ENCODE data around the gene CFAP97D1.

Gene CFAP97D1

DNA sequence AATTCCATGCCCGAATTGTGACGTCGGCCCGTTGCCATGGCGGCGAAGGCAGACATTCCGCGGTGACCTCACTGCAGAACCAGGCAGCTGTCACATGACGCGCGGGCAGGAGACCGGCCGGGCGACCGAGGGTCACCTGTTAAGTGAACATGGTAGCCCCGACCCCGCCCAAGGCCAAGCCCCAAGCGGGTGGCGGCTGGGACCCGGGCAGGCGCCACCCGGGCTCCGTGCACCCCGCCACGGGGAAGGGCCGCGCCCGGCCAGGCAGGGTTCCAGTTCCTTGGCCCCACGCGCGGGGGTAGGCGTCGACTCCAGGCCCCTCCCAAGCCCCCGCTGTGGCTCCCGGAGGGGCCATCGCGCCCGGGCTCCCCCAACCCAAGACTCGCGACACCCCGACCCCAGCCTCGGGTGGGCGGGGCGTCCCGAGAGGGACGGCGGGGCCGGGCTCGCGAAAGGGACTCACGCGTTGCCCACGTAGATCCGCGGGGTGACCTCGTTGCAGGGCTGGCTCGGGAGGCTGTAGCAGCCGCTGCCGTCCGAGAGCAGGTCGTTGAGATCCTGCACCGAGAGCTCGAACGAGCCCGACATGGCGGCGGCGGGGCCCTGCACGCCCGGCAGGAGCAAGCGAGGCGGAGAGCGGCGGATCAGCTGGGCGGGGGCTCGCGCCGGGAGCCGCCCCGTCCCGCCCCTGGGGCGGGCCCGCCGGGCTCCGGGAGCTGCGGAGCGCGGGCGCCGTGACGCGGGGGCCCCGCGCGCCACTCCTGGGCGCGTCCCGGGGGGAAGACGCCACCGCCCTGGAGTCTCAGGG, 1.7 kb upstream of the CFAP97D1 start, which contains the start of gene DUSP3:
Gene DUSP3, minus strand, starts transcription at position 641 of the 808 bp plus-strand sequence. Its CDS starts 53 bp downstream, at position 588.
- DNase-seq (no peak), ATAC-seq (ENCODE audit: insufficient read depth, low read depth) (no peak)
- Histone ChIP-seq H3K27me3 (ENCODE audit: insufficient read depth, low read length, poor library complexity) (peaks cover 21% of the 10 kb centered on the region), H2AFZ (ENCODE audit: low read depth, low read length) (no peak within 1 kb of the TSS), H4K20me1 (ENCODE audit: insufficient read depth, low read length) (no peaks in the 10 kb centered on the region), H3K79me2 (ENCODE audit: insufficient read depth, low read length) (no peaks in the 10 kb centered on the region), H3K4me3 (ENCODE audit: low read depth in 1 of 2, low read length in 2 of 2) (no peak within 1 kb of the TSS), H3K9ac (ENCODE audit: low read depth, low read length) (no peak within 1 kb of the TSS), H3K36me3 (ENCODE audit: insufficient read depth, low read length) (no peaks in the 10 kb centered on the region), H3K4me1 (ENCODE audit: insufficient read depth, low read length) (no peaks in the 10 kb centered on the region), H3K9me3 (ENCODE audit: insufficient read depth, low read length, severe bottlenecking) (no peaks in the 10 kb centered on the region), H3K4me2 (ENCODE audit: insufficient read depth, low read length) (no peak within 1 kb of the TSS), H3K27ac (ENCODE audit: low read length) (no peak within 1 kb of the TSS)
- TF ChIP-seq EZH2 (IDR thresholded peaks at IDR 0.05; ENCODE audit: borderline replicate concordance, low read depth, low read length, severe bottlenecking): no peak
- TF ChIP-seq, protein P1, sequence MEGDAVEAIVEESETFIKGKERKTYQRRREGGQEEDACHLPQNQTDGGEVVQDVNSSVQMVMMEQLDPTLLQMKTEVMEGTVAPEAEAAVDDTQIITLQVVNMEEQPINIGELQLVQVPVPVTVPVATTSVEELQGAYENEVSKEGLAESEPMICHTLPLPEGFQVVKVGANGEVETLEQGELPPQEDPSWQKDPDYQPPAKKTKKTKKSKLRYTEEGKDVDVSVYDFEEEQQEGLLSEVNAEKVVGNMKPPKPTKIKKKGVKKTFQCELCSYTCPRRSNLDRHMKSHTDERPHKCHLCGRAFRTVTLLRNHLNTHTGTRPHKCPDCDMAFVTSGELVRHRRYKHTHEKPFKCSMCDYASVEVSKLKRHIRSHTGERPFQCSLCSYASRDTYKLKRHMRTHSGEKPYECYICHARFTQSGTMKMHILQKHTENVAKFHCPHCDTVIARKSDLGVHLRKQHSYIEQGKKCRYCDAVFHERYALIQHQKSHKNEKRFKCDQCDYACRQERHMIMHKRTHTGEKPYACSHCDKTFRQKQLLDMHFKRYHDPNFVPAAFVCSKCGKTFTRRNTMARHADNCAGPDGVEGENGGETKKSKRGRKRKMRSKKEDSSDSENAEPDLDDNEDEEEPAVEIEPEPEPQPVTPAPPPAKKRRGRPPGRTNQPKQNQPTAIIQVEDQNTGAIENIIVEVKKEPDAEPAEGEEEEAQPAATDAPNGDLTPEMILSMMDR (IDR thresholded peaks at IDR 0.05; ENCODE audit: borderline replicate concordance, extremely low read depth, low read length, poor library complexity, severe bottlenecking): no peak

DNA sequence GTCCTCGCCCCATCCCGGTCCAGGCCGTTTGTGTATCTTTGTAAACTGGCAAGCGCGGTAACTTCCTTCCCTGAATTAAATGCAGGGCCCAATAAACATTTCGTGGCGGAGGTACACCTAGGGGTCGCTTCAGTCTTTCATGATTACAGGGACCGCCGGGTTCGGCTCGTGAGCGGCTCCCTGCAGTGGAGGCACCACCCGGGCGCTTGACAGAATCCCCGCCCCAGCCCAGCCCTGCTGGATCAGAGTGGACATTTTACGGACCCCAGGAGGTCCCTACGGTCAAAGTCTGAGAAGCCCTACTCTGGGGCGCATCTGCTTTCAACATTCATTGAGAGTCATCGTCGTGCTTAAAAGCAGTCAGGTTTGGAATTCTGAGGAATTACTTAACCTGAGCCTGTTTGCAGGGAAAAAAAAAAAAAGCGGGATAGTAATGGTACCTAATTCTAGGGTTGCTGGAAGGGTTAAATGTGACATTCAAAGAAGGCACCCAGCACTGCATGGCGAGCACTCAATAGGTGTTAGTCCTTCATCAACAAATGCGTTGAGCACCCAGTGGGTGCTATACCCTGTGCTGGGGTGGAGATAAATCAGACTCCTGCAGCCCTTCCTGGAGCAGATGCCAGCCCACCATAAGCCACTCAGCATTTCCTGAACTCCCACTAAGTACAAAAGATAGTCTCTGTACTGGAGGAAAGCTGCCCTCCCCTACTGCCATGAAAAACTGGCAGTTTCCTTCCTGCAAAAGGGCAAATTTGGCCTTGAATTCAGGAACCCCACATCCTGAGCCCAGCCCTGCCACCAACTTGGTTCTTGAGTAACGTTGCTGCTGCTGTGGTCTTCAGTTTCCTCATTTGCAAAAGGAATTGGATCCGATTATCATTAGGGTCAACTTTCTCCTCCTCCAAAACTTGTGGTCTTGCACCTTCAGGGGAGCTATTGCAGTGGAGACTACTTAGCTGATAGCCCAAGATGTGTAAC, 800 bp upstream of the CFAP97D1 start:
- ATAC-seq (ENCODE audit: insufficient read depth, low read depth) (no peak), DNase-seq (no peak)
- Histone ChIP-seq H2AFZ (ENCODE audit: low read depth, low read length) (no peak overlapping the region), H3K36me3 (ENCODE audit: insufficient read depth, low read length) (no peaks in the 10 kb centered on the region), H3K9ac (ENCODE audit: low read depth, low read length) (no peak overlapping the region), H3K79me2 (ENCODE audit: insufficient read depth, low read length) (no peaks in the 10 kb centered on the region), H3K4me1 (ENCODE audit: insufficient read depth, low read length) (no peaks in the 10 kb centered on the region), H3K9me3 (ENCODE audit: insufficient read depth, low read length, severe bottlenecking) (no peaks in the 10 kb centered on the region), H3K27ac (ENCODE audit: low read length) (no peak overlapping the region), H3K4me2 (ENCODE audit: insufficient read depth, low read length) (no peak overlapping the region), H3K27me3 (ENCODE audit: insufficient read depth, low read length, poor library complexity) (peaks cover 24% of the 10 kb centered on the region), H3K4me3 (ENCODE audit: low read depth in 1 of 2, low read length in 2 of 2) (no peak overlapping the region), H4K20me1 (ENCODE audit: insufficient read depth, low read length) (no peaks in the 10 kb centered on the region)
- TF ChIP-seq, protein P1 (IDR thresholded peaks at IDR 0.05; ENCODE audit: borderline replicate concordance, extremely low read depth, low read length, poor library complexity, severe bottlenecking): no peak
- no peak for TF ChIP-seq EZH2 (IDR thresholded peaks at IDR 0.05; ENCODE audit: borderline replicate concordance, low read depth, low read length, severe bottlenecking)

DNA sequence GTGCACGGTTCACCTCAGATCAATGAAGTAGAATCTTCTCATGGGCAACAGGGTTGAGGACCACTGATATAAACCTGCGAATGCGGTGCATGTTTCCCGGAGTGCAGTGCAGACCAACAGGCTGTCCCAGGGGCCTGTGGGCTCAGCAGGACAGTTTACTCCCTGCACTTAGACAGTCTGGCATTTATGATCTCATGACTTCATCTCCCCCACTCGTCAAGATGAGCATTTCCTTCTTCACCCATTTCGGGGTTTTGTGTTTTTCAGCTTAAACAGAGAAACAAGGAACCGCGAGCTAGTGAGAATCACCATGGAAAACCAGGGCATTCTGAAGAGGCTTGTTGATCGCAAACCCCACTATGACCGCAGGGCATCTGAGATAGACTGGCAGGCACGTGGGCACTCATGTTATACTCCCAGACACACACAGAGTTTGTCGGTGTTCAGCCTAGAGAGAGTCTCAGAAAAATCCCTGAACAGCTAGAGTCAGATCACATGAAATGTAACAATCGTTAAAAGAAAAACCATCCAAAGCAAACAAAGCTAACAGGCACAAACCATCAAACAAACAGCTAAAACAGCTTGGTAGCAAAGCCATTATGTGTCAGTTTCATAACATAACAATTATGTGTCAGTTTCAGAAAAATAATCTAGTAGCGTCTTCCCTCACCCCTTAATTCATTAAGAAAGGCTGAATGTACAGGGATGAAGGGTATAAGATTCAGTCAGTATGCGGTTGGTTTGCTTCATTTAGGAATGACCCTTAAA, 2.9 kb downstream of the CFAP97D1 start:
- TF ChIP-seq, protein P1 (IDR thresholded peaks at IDR 0.05; ENCODE audit: borderline replicate concordance, extremely low read depth, low read length, poor library complexity, severe bottlenecking): no peak
- TF ChIP-seq EZH2 (IDR thresholded peaks at IDR 0.05; ENCODE audit: borderline replicate concordance, low read depth, low read length, severe bottlenecking): no peak
- Histone ChIP-seq H3K27ac (ENCODE audit: low read length) (no peak overlapping the region), H3K4me3 (ENCODE audit: low read depth in 1 of 2, low read length in 2 of 2) (no peak overlapping the region), H3K36me3 (ENCODE audit: insufficient read depth, low read length) (no peaks in the 10 kb centered on the region), H3K4me2 (ENCODE audit: insufficient read depth, low read length) (no peak overlapping the region), H3K4me1 (ENCODE audit: insufficient read depth, low read length) (no peaks in the 10 kb centered on the region), H2AFZ (ENCODE audit: low read depth, low read length) (no peak overlapping the region), H3K79me2 (ENCODE audit: insufficient read depth, low read length) (no peaks in the 10 kb centered on the region), H3K9ac (ENCODE audit: low read depth, low read length) (no peak overlapping the region), H3K9me3 (ENCODE audit: insufficient read depth, low read length, severe bottlenecking) (no peaks in the 10 kb centered on the region), H3K27me3 (ENCODE audit: insufficient read depth, low read length, poor library complexity) (peaks cover 24% of the 10 kb centered on the region), H4K20me1 (ENCODE audit: insufficient read depth, low read length) (no peaks in the 10 kb centered on the region)
- ATAC-seq (ENCODE audit: insufficient read depth, low read depth): no peak
- no peak for DNase-seq

Data from DND-41 (cell line).